GM18520 (cell line): Measurements from ENCODE around the gene UCKL1.
A peak's percentile ranks its signal among the peaks of the same experiment; 100 is the strongest.
"Not testable (repeated sequence)": the region's sequence is repeated elsewhere in the genome, so short reads cannot be mapped to it uniquely, and the experiment has no call there.

Source experiments
- ATAC-seq: cut with Tn5 transposase; IDR thresholded peaks from one replicate; pipeline ENCODE4 v1.9.1; 2021; ENCODE audit not compliant: unreplicated experiment

The UCKL1 gene

GRCh38 chr20:63955827-63956663 lies at the start of gene UCKL1:
Gene UCKL1, minus strand, starts transcription at chr20:63956416. Its CDS starts 44 bp downstream, at chr20:63956372.
- peak; percentile 74 for ATAC-seq

GRCh38 chr20:64005394-64005793 lies 49.2 kb upstream of the UCKL1 start:
- ATAC-seq: no peak

- ATAC-seq: no peak
Observed at GRCh38 chr20:64003960-64004725, 47.9 kb upstream of the UCKL1 start.

- no peak for ATAC-seq
Observed at GRCh38 chr20:64001607-64002011, 45.4 kb upstream of the UCKL1 start.

GRCh38 chr20:64000906-64001305 lies 44.7 kb upstream of the UCKL1 start:
- no peak for ATAC-seq

GRCh38 chr20:63982937-63983336 lies 26.7 kb upstream of the UCKL1 start:
- ATAC-seq: no peak

- ATAC-seq: peak; percentile 45
Observed at GRCh38 chr20:63980806-63981728, 24.9 kb upstream of the UCKL1 start, which contains the start of gene PRPF6. Gene PRPF6, plus strand, starts transcription at chr20:63981132. Its CDS starts 114 bp downstream, at chr20:63981246.

- ATAC-seq: no peak
Observed at GRCh38 chr20:63980317-63980805, 24.1 kb upstream of the UCKL1 start.

GRCh38 chr20:63979557-63980316 lies 23.5 kb upstream of the UCKL1 start, which contains the start of gene SAMD10:
Gene SAMD10, minus strand, starts transcription at chr20:63979642. Its CDS starts 175 bp downstream, at chr20:63979467.
- ATAC-seq: no peak

GRCh38 chr20:63979229-63979556 lies 23.0 kb upstream of the UCKL1 start:
- no peak for ATAC-seq

GRCh38 chr20:63978319-63979228 lies 22.4 kb upstream of the UCKL1 start:
- ATAC-seq: no peak

GRCh38 chr20:63977739-63978276 lies 21.6 kb upstream of the UCKL1 start:
- ATAC-seq: no peak

GRCh38 chr20:63976980-63977738 lies 20.9 kb upstream of the UCKL1 start:
- no peak for ATAC-seq

GRCh38 chr20:63976511-63976910 lies 20.3 kb upstream of the UCKL1 start:
- ATAC-seq: not testable (repeated sequence)

- no peak for ATAC-seq
Observed at GRCh38 chr20:63974402-63975200, 18.4 kb upstream of the UCKL1 start.

- peak; percentile 29 for ATAC-seq
Observed at GRCh38 chr20:63973636-63974401, 17.6 kb upstream of the UCKL1 start.

GRCh38 chr20:63973160-63973479 lies 16.9 kb upstream of the UCKL1 start:
- no peak for ATAC-seq
